ENCODE measurements around the gene SND1. TPM values are rescaled to one million over a fixed set of nuclear protein-coding genes. Genes with fewer than 3 reads are reported as not detected.

The SND1 gene
- total RNA-seq, 2 donors from 2014 or later, result 91.0 to 111 TPM

DNA sequence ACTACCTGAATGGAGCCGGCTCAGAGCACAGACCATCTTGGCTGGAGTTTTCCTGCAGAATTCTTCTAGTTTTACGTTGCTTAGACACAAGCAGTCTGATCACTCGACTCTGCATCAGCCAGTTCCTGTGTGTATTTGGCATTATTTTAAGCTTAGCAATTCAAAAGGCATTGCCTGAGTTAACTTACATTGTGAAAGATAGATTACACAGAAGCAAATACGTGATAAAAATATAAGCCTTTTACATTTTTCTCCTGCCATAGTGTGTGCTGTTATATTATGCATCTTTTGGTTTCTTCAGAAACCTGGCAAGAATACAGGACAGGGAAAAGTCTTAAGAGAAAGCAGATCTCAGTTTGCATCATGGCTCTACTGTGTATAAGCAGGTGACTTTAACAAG is 281.2 kb downstream of the SND1 start:
- TF ChIP-seq CTCF (IDR thresholded peaks at IDR 0.05), result no peak
- no peak for ATAC-seq (ENCODE audit: insufficient number of reproducible peaks, low FRiP score, low read depth)
- Histone ChIP-seq H3K36me3 (peaks cover 3% of the 10 kb centered on the region), H3K4me3 (no peak overlapping the region), H3K27ac (no peak overlapping the region), H3K9me3 (no peaks in the 10 kb centered on the region), H3K27me3 (replicated peaks; ENCODE audit: insufficient read depth) (no peaks in the 10 kb centered on the region), H3K4me1 (ENCODE audit: control insufficient read depth in 1 of 2, low read depth in 2 of 2) (no peaks in the 10 kb centered on the region)
- no peak for DNase-seq (ENCODE audit: low spot score)

DNA sequence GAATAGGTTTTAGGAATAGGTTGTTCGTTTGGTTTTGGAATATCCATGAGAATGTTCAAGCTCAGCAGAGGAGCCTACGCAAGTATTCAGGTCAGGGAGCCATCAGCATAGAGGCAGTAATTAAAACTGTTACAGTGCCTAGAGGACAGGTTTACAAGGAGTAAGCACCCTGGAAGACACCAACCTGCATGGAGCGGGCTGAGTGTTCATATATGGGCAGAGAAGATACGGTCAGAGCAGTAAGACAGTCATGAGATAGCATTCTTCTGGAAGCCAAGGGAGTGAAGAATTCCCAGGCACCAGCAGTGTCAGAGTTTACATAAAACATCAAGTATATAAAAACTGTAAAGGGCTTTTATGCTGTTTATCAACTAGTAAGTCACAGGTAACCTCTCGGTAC is 282.7 kb downstream of the SND1 start:
- Histone ChIP-seq H3K36me3 (peaks cover 3% of the 10 kb centered on the region), H3K4me1 (ENCODE audit: control insufficient read depth in 1 of 2, low read depth in 2 of 2) (no peaks in the 10 kb centered on the region), H3K4me3 (no peak overlapping the region), H3K27ac (no peak overlapping the region), H3K27me3 (replicated peaks; ENCODE audit: insufficient read depth) (no peaks in the 10 kb centered on the region), H3K9me3 (no peaks in the 10 kb centered on the region)
- ATAC-seq (ENCODE audit: insufficient number of reproducible peaks, low FRiP score, low read depth) (no peak), DNase-seq (ENCODE audit: low spot score) (no peak)
- no peak for TF ChIP-seq CTCF (IDR thresholded peaks at IDR 0.05)

GRCh38 chr7:127935847-127936376 is 283.9 kb downstream of the SND1 start:
- TF ChIP-seq CTCF (IDR thresholded peaks at IDR 0.05), result no peak

GRCh38 chr7:127937066-127937680 is 285.2 kb downstream of the SND1 start:
- Histone ChIP-seq H3K4me3 (no peak overlapping the region), H3K9me3 (no peaks in the 10 kb centered on the region), H3K36me3 (no peaks in the 10 kb centered on the region), H3K27ac (no peak overlapping the region), H3K4me1 (ENCODE audit: control insufficient read depth in 1 of 2, low read depth in 2 of 2) (no peaks in the 10 kb centered on the region), H3K27me3 (replicated peaks; ENCODE audit: insufficient read depth) (no peaks in the 10 kb centered on the region)
- ATAC-seq (ENCODE audit: insufficient number of reproducible peaks, low FRiP score, low read depth) (no peak), DNase-seq (ENCODE audit: low spot score) (no peak)
- no peak for TF ChIP-seq CTCF (IDR thresholded peaks at IDR 0.05)

More at GRCh38 chr7:127935847-127936376, 283.9 kb downstream of the SND1 start:
- Histone ChIP-seq H3K4me1 (ENCODE audit: control insufficient read depth in 1 of 2, low read depth in 2 of 2) (no peaks in the 10 kb centered on the region), H3K27me3 (replicated peaks; ENCODE audit: insufficient read depth) (no peaks in the 10 kb centered on the region), H3K36me3 (peaks cover 3% of the 10 kb centered on the region), H3K27ac (no peak overlapping the region), H3K9me3 (no peaks in the 10 kb centered on the region), H3K4me3 (no peak overlapping the region)
- ATAC-seq (ENCODE audit: insufficient number of reproducible peaks, low FRiP score, low read depth) (no peak), DNase-seq (ENCODE audit: low spot score) (no peak)

GRCh38 chr7:127938588-127938987 is 286.6 kb downstream of the SND1 start:
- H3K27ac ChIP-seq, result no peak overlapping the region
- ATAC-seq (ENCODE audit: insufficient number of reproducible peaks, low FRiP score, low read depth) (peak; percentile 73), DNase-seq (ENCODE audit: low spot score) (no peak)
- H3K9me3 ChIP-seq, result no peaks in the 10 kb centered on the region
- H3K27me3 ChIP-seq (replicated peaks; ENCODE audit: insufficient read depth), result no peaks in the 10 kb centered on the region
- H3K4me3 ChIP-seq, result no peak overlapping the region
- H3K36me3 ChIP-seq, result no peaks in the 10 kb centered on the region
- H3K4me1 ChIP-seq (ENCODE audit: control insufficient read depth in 1 of 2, low read depth in 2 of 2), result no peaks in the 10 kb centered on the region
- no peak for TF ChIP-seq CTCF (IDR thresholded peaks at IDR 0.05)
